ENCODE measurements around the gene SLC4A4. TPM values are rescaled to one million over a fixed set of nuclear protein-coding genes. Genes with fewer than 3 reads are reported as not detected.

The SLC4A4 gene
- total RNA-seq = 0.05 and 0.17 TPM in 2 replicates

DNA sequence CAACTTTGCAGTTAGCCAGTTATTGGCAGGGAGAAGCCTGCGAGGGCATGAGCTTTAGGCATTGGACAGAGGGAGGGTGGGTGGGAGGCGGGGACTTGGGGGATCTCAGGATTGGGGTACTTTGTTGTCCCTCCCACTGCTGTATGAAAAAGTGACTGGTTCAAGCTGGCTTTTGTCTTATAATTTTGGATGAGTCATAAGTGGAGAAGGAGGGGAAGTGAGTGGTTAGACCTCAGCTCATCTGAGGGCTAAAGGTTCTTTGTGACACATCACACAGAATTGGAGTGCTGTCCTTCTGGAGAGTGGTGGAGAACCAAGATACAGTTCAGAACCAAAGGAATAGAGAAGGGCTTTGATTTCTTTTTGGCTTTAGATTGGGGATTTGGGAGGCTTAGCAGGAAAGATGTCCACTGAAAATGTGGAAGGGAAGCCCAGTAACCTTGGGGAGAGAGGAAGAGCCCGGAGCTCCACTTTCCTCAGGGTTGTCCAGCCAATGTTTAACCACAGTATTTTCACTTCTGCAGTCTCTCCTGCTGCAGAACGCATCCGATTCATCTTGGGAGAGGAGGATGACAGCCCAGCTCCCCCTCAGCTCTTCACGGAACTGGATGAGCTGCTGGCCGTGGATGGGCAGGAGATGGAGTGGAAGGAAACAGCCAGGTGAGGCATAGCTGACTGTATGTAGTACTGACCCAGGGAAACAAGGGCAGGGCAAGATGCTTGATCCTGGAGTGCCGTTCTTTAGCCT is at the start of gene SLC4A4:
SLC4A4 (plus strand) TSS at position 175 of the 748 bp plus-strand sequence.
- DNase-seq = no peak

DNA sequence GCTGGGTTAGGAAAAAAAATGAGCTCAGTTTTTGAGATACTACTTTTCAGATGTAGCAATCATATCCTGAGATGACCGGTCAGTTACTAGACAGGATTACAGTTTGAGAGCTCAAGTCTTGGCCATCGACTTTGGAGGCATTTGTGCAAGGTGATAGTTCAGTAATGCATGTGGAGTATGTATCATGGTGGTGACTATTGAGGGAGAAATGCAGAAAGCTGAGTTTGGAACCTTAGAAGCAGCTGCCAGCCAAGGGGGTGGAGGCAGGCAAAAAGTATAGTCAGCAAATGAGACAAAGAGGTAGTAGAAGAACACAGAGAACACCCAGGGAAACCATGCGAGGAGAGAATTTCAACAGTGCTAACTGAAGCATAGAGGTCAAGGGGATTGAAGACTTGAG is 48.7 kb upstream of the SLC4A4 start:
- DNase-seq = no peak

DNA sequence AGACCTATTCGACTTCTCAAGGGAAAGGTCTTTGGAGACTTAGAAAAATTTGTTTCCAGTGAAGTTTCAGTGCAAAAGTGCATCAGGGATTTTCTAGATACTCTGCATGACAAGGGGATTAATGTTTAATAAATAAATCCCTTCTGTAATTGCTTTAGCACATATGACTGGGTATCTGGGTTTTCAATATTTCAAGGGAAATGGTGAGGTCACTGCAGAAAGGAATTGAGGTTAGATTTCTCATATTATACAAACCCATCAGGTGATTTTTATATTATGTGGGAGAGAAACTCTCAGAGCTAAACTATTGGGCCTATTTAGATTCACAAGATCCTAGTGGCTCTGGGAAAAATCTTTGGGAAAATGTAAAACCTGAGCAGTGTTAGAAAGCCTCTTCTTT is 48.3 kb upstream of the SLC4A4 start:
- no peak for DNase-seq

DNA sequence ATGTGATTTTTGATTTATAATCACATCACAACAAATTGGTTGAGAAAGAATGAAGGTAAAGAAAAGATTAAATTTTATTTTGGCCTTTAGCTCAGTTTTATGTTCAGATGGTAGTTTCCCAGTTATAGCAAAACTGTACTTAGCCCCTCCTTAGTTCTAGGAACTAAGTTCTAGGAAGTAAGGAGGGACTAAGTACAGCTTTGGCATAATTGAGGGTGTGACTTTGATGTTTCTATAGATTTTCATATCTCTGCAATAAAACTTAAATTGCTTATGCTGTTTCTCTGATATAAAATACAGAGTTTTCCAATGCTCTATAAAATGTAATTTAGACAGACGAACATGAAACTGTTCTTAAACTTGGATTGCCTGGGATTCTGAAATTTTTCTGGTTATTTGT is 46.6 kb upstream of the SLC4A4 start:
- DNase-seq = no peak

DNA sequence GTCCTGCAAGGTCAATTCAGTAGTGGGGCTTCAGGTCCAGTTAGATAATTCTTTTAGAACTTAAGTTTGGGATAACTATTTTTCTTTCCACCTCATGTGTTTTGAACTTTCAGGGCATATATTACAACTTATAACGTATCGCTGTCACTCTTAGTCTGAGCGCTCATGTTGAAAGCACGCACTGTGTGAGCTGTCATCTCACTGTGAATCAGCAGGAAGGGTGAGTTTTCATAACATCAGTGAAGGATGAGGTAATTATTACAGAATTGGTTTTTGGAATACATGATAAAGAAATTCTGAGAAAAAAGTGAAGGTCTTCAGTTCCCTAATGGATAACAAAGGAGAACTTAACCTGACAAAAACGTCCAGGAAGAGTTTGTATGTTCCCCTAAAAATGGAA is 45.1 kb upstream of the SLC4A4 start:
- DNase-seq = no peak

DNA sequence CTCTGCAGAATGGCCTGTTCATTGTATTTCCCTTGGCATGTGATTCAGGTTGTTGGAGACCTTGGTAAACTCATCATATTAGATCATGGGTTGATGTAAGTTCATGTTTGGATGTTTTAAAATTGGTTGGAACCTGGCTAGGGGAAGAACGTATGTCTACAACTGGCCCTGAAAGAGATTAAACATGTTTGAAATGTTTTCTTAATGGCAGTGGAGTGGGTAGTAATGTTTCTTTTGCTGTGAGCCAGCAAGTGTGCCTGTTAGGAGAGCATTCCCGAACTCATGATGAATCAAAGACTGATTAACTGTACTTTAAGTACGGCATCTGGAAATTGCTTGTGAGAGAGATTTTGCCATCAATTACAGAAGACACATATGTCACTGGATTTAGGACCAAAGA is 44.5 kb upstream of the SLC4A4 start:
- DNase-seq = no peak

DNA sequence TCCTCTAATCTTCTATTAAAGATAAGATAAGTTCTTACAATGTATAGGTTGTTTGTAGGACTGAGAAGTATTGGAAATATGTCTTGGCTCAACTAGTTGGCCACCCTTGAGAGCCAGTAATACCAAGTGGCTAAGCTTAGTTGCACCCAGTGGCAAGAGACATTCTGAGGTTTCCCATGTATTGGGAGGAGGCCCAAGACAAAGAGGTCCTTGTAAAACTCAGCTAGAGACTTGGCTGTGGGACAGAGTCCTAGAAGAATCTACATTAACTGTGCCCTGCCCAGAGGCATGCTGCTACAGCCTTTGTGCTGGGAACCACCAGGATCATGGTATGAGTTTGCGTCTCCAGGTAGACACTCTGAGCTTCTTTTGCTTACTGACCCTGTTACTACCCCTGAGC is 41.9 kb upstream of the SLC4A4 start:
- no peak for DNase-seq

DNA sequence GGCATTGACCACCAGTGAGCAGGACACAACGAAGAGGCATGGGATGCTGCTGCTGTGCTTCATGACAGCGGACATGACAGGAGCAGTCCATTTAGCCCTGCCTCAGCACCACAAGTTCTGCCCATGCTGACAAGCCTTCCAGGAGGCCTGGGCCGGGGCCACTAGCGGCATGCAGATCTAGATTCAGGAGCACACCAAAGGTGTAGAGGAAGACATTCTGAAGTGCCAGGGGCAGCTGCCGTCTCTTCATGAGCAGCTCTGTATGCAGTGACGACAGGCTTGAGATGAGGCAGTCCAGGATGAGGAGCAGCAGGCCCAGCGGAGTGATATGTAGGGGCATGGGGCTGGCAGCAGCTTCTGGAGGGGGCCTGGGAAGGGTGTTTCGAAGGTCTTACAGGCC is 38.5 kb upstream of the SLC4A4 start:
- DNase-seq = no peak

DNA sequence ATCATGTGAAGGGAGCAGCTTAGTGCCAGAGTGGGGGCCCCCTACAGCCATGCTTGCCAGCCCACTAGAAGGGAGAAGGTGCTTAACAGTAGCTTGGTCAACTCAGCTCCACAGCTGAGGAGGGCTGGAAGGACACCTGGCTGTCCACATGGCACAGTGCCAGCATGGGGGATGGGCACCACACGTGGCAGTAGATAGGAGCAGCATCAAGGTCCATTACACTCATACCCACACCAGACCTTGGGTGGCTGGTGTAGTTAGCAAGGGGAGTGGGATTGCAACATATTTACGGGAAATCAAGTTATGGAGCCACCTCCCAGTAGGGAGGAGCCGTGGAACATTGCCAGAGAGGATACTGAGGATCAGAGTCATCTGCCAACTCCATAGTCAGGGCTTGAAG is 37.9 kb upstream of the SLC4A4 start:
- no peak for DNase-seq

DNA sequence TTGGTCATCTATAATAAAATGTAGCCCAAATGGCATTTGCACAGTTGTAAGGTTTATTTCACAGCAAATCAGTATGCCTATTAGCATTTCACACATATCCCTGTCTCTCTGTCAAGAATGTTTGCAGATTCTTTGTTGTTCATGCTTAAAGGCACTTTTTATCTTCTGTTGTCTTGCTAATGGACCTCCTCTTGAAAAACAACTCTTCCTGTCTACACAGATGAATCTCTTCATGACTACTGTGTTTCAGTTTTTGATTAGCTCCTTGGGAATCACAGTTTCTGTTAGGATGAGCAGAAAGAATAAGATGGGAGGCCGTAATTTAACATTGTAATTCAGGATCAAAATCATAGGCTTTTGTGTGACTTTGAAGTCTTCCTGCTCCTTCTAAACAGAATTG is 35.5 kb upstream of the SLC4A4 start:
- no peak for DNase-seq

DNA sequence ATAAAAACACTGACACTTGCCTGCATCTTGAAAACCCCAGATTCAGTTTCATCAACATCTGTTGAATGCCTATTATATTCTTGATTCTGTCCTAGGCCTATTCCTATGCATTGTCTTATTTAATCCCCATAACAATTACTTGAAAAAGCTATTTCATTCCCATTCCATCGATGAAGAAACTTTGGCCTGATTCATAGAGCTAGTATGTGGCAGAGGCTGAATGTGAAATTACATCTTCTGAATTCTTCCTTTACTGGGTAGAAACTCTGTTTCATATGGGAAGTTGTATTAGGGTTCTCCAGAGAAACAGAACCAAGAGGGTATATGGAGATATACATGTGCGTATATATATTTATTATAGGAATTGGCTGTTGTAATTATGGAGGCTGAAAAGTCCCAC is 35.0 kb upstream of the SLC4A4 start:
- no peak for DNase-seq

DNA sequence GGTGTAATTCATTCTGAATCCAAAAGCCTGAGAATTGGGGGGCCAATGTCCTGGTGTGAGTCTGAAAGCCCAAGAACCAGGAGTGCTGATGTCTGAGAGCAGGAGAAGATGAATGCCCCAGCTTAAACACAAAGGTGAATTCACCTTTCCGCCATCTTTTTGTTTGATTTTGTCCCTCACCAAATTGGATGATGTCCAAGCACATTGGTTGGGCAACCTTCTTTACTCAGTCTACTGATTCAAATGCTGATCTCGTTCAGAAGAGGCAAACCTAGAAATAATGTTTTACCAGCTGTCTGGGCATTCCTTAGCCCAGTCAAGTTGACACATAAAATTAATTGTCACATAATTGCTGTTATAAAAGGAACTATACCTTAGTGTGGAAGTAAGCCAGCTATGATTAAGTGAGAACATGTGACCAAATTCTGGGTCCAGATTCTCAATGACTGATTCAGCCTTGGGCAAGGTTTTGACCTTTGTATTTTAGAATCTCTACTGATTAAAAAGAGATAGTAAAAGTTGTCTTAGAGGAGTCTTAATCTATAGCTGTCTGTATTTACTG is 34.5 kb upstream of the SLC4A4 start:
- no peak for DNase-seq

DNA sequence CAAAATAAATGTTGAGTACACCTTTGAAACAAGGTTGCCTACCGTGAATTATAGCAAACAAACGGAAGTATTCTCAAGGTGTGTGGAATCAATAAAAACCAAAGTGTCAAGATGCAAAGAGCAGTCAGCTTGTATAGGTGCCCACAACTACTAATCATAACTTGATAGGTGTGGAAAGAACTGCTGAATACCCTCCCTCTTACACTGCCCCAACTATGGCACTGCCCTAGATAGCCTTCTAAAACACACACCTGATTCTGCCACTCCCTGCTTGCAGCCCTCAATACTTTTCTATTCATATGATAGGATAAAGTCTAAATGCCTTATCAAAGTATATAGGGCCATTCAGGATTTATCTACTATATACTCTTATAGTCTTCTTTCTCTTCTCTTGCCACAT is 31.1 kb upstream of the SLC4A4 start:
- no peak for DNase-seq

DNA sequence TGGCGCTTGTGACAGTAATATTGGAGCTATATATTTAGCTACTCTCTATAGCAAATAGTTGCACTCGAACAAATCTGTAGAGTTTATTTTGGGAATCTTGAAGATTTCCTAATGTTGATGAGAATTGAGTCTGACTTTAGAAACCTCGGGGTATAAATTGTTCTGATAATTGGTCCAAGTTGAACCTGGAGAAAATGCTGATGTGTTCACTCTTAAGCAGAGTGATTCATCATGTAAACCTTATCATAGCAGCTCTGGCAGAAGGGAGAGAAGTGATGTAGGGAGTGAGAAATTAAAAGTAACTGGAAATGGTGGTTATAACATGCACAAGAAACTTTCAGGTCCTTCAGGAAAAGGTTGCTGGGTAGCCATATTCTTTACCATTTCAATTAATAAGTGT is 16.4 kb upstream of the SLC4A4 start:
- no peak for DNase-seq

DNA sequence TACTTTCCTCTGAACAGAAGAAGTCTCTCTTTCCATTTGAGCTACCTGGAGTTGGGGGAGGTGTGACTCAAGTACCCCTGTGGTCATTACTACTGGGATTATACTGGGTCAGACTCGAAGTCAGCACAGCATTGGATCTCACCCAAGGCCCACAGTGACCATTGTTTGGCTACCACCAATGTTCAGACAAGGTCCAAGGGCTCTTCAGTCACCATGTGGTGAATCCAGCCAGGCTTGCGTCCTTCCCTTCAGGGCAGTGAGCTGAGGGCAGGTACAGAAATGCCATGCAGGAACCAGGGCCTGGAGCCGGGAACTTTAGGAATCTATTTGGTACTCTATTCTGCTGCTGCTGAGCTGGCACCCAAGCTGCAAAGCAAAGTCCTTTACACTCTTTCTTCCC is 5.5 kb upstream of the SLC4A4 start:
- no peak for DNase-seq

DNA sequence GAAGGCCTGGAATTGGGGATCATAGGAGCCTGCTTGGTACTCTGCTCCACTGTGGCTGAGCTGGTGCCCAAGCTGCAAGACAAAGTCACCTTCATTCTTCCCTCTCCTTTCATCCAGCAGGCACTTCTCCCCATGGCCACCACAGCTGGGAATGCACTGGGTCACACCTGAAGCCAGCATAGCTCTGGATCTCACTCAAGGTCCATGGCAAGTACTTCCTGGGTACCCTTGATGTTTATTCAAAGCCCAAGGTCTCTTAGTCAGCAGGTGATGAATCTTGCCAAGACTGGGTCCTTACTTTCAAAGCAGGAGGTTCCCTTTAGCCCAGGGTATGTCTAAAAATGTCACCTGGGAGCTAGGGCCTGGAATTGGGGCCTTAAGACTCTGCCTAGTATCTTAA is 4.9 kb upstream of the SLC4A4 start:
- DNase-seq = no peak

DNA sequence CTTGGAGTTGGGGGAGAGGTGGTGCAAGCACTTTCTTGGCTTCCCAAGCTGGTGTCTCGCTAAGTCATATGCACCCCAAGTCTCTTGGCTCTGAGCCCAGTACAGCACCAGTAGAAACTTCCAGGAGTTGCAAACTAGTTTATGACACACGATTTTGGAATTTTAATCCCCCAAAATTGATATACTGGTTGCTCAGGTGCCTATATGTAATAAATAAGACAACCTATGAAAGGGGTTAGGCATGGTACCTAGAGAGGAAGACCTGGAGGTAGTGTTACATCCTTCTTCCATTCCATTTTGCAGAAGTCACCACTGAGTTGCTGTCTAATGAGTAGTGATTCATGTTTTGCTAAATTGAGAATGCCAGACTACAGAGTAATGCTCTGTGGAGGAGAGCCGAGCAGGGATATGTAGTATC is 4.3 kb upstream of the SLC4A4 start:
- no peak for DNase-seq

DNA sequence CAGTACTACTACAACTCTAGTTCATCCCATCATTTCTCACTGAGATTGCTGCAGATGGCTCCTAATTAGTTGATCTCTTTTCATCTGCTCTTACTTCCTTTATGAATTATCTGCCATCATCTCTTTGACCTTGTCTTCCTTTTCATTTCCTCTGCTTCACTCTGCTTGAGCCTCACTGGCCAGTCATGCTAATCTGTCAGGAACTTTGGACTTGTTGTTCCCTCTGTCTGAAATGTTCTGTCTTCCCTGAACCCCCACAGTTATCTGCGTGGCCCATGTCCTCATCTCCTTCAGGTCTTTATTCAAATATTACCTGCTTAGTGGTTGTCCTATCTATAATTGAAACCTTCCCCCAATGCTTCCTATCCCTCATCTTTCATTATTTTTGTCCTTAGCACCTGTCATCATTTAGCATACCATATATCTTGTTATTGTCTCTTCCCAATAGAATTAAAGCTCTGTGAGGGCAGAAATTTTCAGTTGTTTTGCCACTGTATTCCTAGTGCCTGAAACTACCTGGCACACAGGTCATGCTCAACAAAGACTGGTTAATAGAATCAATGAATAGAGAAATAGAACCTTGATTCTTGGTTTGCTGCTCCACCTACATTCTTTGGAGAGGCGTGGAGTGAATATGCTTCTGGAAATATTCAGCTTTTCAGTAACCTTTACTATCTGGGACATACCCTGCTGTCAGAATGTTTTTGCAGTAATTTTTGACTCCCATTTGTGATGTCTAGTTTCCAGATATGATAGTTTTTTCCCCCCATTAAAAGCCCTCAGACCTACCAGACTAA is 5.0 kb downstream of the SLC4A4 start:
- no peak for DNase-seq

DNA sequence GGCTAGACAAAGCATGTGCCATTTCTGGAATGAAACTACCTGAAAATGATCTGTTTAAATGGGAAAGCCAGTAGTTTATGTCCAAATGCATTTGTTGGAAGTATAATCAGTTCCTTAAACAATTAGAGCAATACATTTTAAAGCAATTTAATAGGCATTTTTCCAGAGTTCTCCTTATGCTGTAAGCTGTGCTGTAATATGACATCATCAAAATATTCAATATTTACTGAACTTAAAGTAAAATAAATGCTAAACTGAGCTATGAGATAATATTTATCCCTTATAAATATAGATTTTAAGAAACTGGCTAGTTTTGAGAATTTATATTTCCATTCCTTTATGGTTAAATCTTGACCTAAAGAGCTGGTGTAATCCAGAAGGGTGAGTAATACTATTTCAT is 7.9 kb downstream of the SLC4A4 start:
- DNase-seq = no peak

DNA sequence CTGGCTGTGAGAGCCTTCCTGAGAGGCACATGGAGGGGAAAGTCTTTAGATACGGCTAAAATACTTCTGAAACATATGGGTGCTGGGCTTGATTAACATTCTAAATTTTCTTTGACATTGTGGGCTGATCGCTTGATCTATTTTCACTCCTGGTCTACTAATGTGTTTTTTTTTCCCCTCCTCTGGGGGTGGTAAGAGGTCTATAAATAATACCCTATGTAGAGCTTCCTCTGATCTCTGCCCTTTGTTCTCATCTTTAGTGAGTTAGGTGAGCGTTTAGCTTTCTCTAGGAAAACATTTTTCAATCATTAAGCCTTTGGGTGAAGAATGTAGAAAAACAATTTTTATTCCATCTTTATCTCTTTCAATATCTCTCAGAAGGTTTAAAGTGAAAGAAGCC is 9.8 kb downstream of the SLC4A4 start:
- no peak for DNase-seq

DNA sequence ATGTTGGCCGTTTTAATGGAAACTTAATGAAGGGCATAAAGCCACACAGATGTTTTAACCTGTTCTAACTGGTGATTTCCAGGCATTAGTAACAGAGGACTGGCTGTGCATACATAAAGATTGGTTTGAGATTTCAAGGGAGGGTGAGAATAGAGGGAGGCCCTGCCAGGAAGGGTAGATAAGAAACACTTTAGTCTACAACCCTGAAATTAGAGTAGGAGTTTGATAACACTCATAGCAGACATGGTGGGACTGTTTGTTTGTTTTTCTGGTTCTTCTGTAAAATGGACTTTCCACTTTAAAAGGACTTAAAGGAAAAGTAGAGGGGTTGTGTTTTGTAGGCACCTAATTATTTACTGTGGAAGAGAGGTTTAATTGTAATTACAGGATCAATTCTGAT is 16.2 kb downstream of the SLC4A4 start:
- DNase-seq = no peak

DNA sequence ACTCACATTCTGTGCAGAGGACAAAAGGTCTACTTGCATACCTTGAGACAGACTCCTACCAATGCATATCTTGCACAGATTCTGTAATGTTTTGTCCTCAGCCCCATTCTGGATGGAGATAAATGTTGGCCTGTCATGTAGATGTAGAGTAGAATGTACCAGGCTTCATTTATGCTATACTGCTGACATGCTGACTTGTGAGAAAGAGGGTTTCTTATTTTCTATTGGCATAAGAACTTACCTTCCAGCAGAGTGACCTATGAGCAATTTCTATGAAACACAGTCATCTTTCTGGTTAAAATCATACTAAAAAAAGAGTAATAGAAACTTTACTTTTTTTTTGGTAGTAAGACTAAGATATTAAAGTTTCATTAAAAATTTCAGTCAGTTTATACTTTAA is 17.2 kb downstream of the SLC4A4 start:
- no peak for DNase-seq

DNA sequence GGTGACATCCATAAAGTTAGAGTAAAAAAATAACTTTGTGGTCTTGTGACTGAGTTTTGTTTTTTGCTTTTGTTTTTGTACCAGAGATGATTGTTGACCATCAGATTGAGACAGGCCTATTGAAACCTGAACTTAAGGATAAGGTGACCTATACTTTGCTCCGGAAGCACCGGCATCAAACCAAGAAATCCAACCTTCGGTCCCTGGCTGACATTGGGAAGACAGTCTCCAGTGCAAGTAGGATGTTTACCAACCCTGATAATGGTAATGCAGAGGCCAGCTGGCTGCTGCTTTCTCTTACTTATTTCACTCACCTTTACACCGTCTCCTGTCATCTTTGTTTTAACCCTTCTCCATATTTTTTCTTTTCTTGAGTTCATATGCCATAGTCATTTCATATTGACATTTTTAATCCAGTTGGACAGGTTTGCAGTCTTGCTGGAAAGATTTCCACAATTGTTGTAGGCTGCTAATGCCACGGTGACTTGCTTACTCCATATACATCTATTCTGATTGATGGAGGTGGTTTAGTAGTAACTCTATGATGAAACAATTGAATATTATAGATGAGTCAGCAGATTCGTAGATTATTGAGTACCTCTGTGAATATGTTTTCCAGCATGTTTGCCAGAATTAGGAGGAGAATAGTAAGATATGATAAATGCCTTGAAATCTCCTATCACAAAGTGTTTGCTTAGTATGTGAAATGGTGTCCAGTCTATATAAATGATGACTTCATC is 18.3 kb downstream of the SLC4A4 start:
- no peak for DNase-seq
